ENCODE results near the gene MSH4. TPM values are rescaled to one million over a fixed set of nuclear protein-coding genes. Genes with fewer than 3 reads are reported as not detected.
"Not testable (repeated sequence)": the region's sequence is repeated elsewhere in the genome, so short reads cannot be mapped to it uniquely, and the experiment has no call there.

MSH4 gene
- total and polyA plus RNA-seq, 4 donors = 0.44 to 0.79 (median 0.57) TPM

DNA sequence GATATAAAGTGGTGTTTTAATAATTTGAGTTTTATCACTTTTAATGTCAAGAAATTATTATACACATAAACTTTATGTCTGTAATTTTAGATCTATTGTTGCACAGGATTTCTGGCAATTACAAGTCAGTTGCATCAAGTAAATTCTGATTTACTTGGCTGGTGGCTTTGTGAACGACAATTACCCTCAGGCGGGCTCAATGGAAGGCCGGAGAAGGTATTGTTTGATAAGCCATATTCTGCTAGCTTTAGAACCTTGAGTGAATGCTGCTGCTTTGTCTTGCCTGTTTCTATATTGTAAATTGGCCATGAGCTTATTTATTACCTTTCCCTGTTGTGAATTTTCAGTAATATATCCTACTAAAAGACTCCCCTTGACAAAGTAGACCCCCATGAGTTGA lies 4.6 kb upstream of the MSH4 start:
- 85% methylated on average over 3 of the region's 3 CpGs for WGBS (ENCODE audit: insufficient coverage)
- no peak for DNase-seq (ENCODE audit: low read depth in 4 of 6, low spot score in 6 of 6)
- Histone ChIP-seq H3K4me3 (ENCODE audit: low read depth, low read length) (no peak overlapping the region), H3K9me3 (ENCODE audit: control insufficient read depth, insufficient read depth, low read length) (no peaks in the 10 kb centered on the region), H3K27ac (ENCODE audit: low read depth, low read length) (no peak overlapping the region), H3K4me1 (ENCODE audit: control insufficient read depth, insufficient read depth, low read length) (peaks cover 5% of the 10 kb centered on the region), H3K27me3 (ENCODE audit: control insufficient read depth, insufficient read depth, low read length) (no peaks in the 10 kb centered on the region), H3K36me3 (ENCODE audit: control insufficient read depth, insufficient read depth, low read length) (peaks cover 32% of the 10 kb centered on the region)

- H3K27ac ChIP-seq (ENCODE audit: low read depth, low read length) = no peak overlapping the region
Observed at GRCh38 chr1:75794382-75794781, 2.3 kb upstream of the MSH4 start.

GRCh38 chr1:75795703-75796193 lies 934 bp upstream of the MSH4 start:
- 100% methylated on average over 3 of the region's 4 CpGs for WGBS (ENCODE audit: insufficient coverage)
- Histone ChIP-seq H3K4me3 (ENCODE audit: low read depth, low read length) (no peak overlapping the region), H3K4me1 (ENCODE audit: control insufficient read depth, insufficient read depth, low read length) (no peaks in the 10 kb centered on the region), H3K36me3 (ENCODE audit: control insufficient read depth, insufficient read depth, low read length) (peaks cover 35% of the 10 kb centered on the region), H3K27me3 (ENCODE audit: control insufficient read depth, insufficient read depth, low read length) (no peaks in the 10 kb centered on the region), H3K27ac (ENCODE audit: low read depth, low read length) (no peak overlapping the region), H3K9me3 (ENCODE audit: control insufficient read depth, insufficient read depth, low read length) (no peaks in the 10 kb centered on the region)
- no peak for DNase-seq (ENCODE audit: low read depth in 4 of 6, low spot score in 6 of 6)

More at GRCh38 chr1:75794382-75794781, 2.3 kb upstream of the MSH4 start:
- DNase-seq (ENCODE audit: low read depth in 4 of 6, low spot score in 6 of 6) = no peak
- H3K4me3 ChIP-seq (ENCODE audit: low read depth, low read length) = no peak overlapping the region
- H3K36me3 ChIP-seq (ENCODE audit: control insufficient read depth, insufficient read depth, low read length) = peaks cover 38% of the 10 kb centered on the region
- H3K27me3 ChIP-seq (ENCODE audit: control insufficient read depth, insufficient read depth, low read length) = no peaks in the 10 kb centered on the region
- no peaks in the 10 kb centered on the region for H3K9me3 ChIP-seq (ENCODE audit: control insufficient read depth, insufficient read depth, low read length)
- H3K4me1 ChIP-seq (ENCODE audit: control insufficient read depth, insufficient read depth, low read length) = no peaks in the 10 kb centered on the region
- WGBS (ENCODE audit: insufficient coverage) = no CpG with 5 or more reads among the region's 2 CpGs

- H3K9me3 ChIP-seq (ENCODE audit: control insufficient read depth, insufficient read depth, low read length) = no peaks in the 10 kb centered on the region
- no peaks in the 10 kb centered on the region for H3K4me1 ChIP-seq (ENCODE audit: control insufficient read depth, insufficient read depth, low read length)
- peaks cover 33% of the 10 kb centered on the region for H3K36me3 ChIP-seq (ENCODE audit: control insufficient read depth, insufficient read depth, low read length)
- 98% methylated on average over 5 of the region's 6 CpGs for WGBS (ENCODE audit: insufficient coverage)
- H3K4me3 ChIP-seq (ENCODE audit: low read depth, low read length) = no peak overlapping the region
- no peak overlapping the region for H3K27ac ChIP-seq (ENCODE audit: low read depth, low read length)
- no peaks in the 10 kb centered on the region for H3K27me3 ChIP-seq (ENCODE audit: control insufficient read depth, insufficient read depth, low read length)
- no peak for DNase-seq (ENCODE audit: low read depth in 4 of 6, low spot score in 6 of 6)
Observed at GRCh38 chr1:75797273-75797588, 549 bp downstream of the MSH4 start.

DNA sequence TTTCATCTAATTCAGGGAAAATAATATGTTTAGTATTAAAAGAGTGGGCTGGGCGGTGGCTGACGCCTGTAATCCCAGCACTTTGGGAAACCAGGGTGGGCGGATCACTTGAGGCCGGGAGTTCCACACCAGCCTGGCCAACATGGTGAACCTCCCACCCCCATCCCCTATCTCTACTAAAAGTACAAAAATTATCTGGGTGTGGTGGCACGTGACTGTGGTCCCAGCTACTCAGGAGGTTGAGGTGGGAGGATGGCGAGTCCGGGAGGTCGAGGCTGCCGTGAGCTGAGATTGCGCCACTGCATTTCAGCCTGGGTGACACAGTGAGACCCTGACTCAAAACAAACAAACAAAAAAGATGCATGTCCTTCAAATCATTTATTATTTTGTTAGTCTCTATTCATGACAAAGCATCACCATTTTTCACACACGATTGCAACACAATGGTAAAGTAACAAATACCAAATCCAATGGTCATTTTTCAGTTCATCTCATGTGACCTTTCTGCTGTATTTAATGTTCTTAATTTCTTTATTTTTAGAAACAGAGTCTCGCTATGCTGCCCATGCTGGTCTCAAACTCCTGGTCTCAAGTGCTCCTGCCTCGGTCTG lies 1.0 kb downstream of the MSH4 start:
- Histone ChIP-seq H3K27ac (ENCODE audit: low read depth, low read length) (no peak overlapping the region), H3K36me3 (ENCODE audit: control insufficient read depth, insufficient read depth, low read length) (peaks cover 31% of the 10 kb centered on the region)

GRCh38 chr1:75801480-75801879 lies 4.8 kb downstream of the MSH4 start:
- H3K9me3 ChIP-seq (ENCODE audit: control insufficient read depth, insufficient read depth, low read length); H3K4me3 ChIP-seq (ENCODE audit: low read depth, low read length); DNase-seq (ENCODE audit: low read depth in 4 of 6, low spot score in 6 of 6); H3K4me1 ChIP-seq (ENCODE audit: control insufficient read depth, insufficient read depth, low read length); H3K27me3 ChIP-seq (ENCODE audit: control insufficient read depth, insufficient read depth, low read length); H3K27ac ChIP-seq (ENCODE audit: low read depth, low read length): not testable (repeated sequence)
- WGBS (ENCODE audit: insufficient coverage) = 100% methylated on average over 1 of the region's 2 CpGs
- H3K36me3 ChIP-seq (ENCODE audit: control insufficient read depth, insufficient read depth, low read length) = peaks cover 14% of the 10 kb centered on the region

More for the DNA sequence above, 1.0 kb downstream of the MSH4 start:
- no peaks in the 10 kb centered on the region for H3K4me1 ChIP-seq (ENCODE audit: control insufficient read depth, insufficient read depth, low read length)
- 88% methylated on average over 2 of the region's 13 CpGs for WGBS (ENCODE audit: insufficient coverage)
- H3K9me3 ChIP-seq (ENCODE audit: control insufficient read depth, insufficient read depth, low read length) = no peaks in the 10 kb centered on the region
- no peaks in the 10 kb centered on the region for H3K27me3 ChIP-seq (ENCODE audit: control insufficient read depth, insufficient read depth, low read length)
- no peak overlapping the region for H3K4me3 ChIP-seq (ENCODE audit: low read depth, low read length)
- DNase-seq (ENCODE audit: low read depth in 4 of 6, low spot score in 6 of 6) = no peak

DNA sequence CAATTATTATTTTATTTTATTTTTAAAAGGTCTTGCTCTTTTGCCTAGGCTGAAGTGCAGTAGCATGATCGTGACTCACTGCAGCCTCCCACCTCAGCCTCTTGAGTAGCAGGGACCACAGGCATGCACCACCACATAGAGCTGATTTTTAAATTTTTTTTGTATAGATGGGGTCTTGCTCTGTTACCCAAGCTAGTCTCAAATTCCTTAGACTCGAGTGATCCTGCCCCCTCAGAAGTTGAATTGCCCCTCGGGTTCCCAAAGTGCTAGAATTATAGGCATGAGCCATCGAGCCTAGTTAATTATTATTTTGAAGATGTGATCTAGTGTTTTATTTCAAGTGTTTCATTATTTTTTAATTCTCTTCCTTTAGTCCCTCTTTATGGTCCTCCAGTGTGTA lies 12.2 kb downstream of the MSH4 start:
- DNase-seq (ENCODE audit: low read depth in 4 of 6, low spot score in 6 of 6) = no peak
- H3K4me3 ChIP-seq (ENCODE audit: low read depth, low read length) = no peak overlapping the region

DNA sequence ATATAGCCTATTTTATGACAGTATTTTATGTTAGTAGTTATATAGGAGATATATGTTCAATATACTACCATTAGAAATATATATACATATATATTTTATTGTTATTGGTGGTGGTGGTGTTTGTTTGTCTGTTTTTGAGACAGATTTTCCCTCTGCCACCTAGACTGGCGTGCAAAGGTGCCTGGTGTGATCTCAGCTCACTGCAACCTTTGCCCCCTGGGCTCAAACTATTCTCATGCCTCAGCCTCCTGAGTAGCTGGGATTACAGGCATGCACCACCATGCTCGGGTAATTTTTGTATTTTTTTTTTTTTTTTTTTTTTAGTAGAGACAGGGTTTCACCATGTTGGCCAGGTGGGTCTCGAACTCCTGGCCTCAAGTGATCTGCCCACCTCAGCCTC lies 13.4 kb downstream of the MSH4 start:
- H3K4me3 ChIP-seq (ENCODE audit: low read depth, low read length); H3K9me3 ChIP-seq (ENCODE audit: control insufficient read depth, insufficient read depth, low read length); H3K36me3 ChIP-seq (ENCODE audit: control insufficient read depth, insufficient read depth, low read length); H3K27me3 ChIP-seq (ENCODE audit: control insufficient read depth, insufficient read depth, low read length); H3K27ac ChIP-seq (ENCODE audit: low read depth, low read length); DNase-seq (ENCODE audit: low read depth in 4 of 6, low spot score in 6 of 6); H3K4me1 ChIP-seq (ENCODE audit: control insufficient read depth, insufficient read depth, low read length): not testable (repeated sequence)
- WGBS (ENCODE audit: insufficient coverage) = no CpG with 5 or more reads among the region's 3 CpGs

More for the DNA sequence above, 12.2 kb downstream of the MSH4 start:
- Histone ChIP-seq H3K9me3 (ENCODE audit: control insufficient read depth, insufficient read depth, low read length) (no peaks in the 10 kb centered on the region), H3K27ac (ENCODE audit: low read depth, low read length) (no peak overlapping the region), H3K4me1 (ENCODE audit: control insufficient read depth, insufficient read depth, low read length) (no peaks in the 10 kb centered on the region), H3K27me3 (ENCODE audit: control insufficient read depth, insufficient read depth, low read length) (no peaks in the 10 kb centered on the region), H3K36me3 (ENCODE audit: control insufficient read depth, insufficient read depth, low read length) (no peaks in the 10 kb centered on the region)
- no CpG with 5 or more reads among the region's 4 CpGs for WGBS (ENCODE audit: insufficient coverage)

DNA sequence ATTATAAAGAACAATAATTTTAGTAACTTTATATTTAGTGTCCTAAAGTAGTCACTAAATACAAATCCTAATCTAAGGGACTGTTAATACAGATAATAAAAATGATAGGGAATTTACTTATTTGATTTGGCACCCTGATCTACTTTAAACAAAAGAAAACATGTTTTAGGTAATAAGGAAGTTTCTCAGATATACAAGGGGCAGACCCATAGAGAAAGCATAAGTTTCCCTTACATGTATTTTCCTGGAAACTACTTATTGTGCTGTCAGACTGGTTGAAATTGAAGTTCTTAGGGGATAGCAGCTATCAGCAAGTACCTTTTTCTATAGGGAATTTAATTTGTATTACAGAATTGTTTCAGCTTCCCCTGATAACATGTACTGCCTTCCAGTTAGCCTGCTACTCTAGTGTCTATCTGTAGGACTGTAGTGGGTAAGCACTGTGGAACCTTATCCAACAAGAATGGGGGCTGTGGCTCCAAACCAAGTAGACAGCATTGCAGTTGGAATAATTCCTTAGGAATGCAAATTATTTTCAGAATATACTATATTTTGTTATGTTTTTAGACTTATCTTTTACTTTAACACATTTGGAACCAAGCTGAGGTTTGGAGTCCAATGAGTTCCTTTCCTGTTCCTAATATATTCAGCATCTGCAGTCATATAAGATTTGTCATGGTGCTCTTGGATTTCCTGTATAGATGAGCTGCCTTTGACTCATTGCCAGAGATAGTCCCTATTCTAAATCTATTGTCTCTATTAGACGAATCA lies 14.7 kb downstream of the MSH4 start:
- no peak for DNase-seq (ENCODE audit: low read depth in 4 of 6, low spot score in 6 of 6)
- Histone ChIP-seq H3K36me3 (ENCODE audit: control insufficient read depth, insufficient read depth, low read length) (no peaks in the 10 kb centered on the region), H3K27ac (ENCODE audit: low read depth, low read length) (no peak overlapping the region), H3K4me3 (ENCODE audit: low read depth, low read length) (no peak overlapping the region), H3K9me3 (ENCODE audit: control insufficient read depth, insufficient read depth, low read length) (no peaks in the 10 kb centered on the region), H3K27me3 (ENCODE audit: control insufficient read depth, insufficient read depth, low read length) (no peaks in the 10 kb centered on the region), H3K4me1 (ENCODE audit: control insufficient read depth, insufficient read depth, low read length) (no peaks in the 10 kb centered on the region)
- WGBS (ENCODE audit: insufficient coverage) = no CpG with 5 or more reads among the region's 1 CpG

DNA sequence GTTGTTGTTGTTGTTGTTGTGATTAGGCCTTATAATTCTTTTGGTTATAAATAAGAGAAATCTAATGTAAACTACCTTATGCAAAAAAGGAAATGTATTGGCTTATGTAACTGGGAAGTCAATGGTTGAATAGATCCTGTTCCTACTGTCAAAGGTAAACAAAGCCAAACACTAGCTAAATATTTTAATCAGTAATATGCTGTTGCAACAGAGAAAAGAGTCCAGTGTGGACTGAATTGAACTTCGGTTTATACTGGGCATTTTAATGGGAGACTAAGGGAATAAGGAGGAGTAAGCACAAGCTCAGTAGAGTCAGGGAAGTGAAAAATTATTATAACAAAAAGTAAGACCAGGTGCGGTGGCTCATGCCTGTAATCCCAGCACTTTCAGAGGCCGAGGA lies 15.4 kb downstream of the MSH4 start:
- no peaks in the 10 kb centered on the region for H3K36me3 ChIP-seq (ENCODE audit: control insufficient read depth, insufficient read depth, low read length)
- DNase-seq (ENCODE audit: low read depth in 4 of 6, low spot score in 6 of 6) = no peak
- no peaks in the 10 kb centered on the region for H3K9me3 ChIP-seq (ENCODE audit: control insufficient read depth, insufficient read depth, low read length)
- no peaks in the 10 kb centered on the region for H3K27me3 ChIP-seq (ENCODE audit: control insufficient read depth, insufficient read depth, low read length)
- no peak overlapping the region for H3K27ac ChIP-seq (ENCODE audit: low read depth, low read length)
- 90% methylated on average over 3 of the region's 3 CpGs for whole genome bisulfite sequencing (ENCODE audit: insufficient coverage)
- no peak overlapping the region for H3K4me3 ChIP-seq (ENCODE audit: low read depth, low read length)
- no peaks in the 10 kb centered on the region for H3K4me1 ChIP-seq (ENCODE audit: control insufficient read depth, insufficient read depth, low read length)
